GM10248 (cell line): ENCODE results near the gene KNDC1.

ENCODE experiments used
- CTCF ChIA-PET: fragments of 300-600 bp; sonication (Branson Sonifier 250); formaldehyde crosslinking; extraction: SDS; loops from one replicate; lab custom pipeline; 2021; ENCODE audit warnings: antibody characterized with exemption; lab: Yijun Ruan, JAX
- POLR2A ChIA-PET: fragments of 350-650 bp; sonication (Branson Sonifier 250); formaldehyde crosslinking; extraction: SDS; loops from one replicate; lab custom pipeline; 2020; ENCODE audit warnings: antibody characterized with exemption; lab: Yijun Ruan, JAX
- DNase-seq: peaks from one replicate; pipeline ENCODE4 v3.0.0; 2012; ENCODE audit errors: extremely low spot score
- TF ChIP-seq, protein P1 (sequence below): IDR thresholded peaks from 2 replicates; pipeline ENCODE4 v1.5.1; 2012; ENCODE audit warnings: mild to moderate bottlenecking, low read depth; ENCODE audit errors: extremely low read depth, missing control alignments, control extremely low read depth

The KNDC1 gene

DNA sequence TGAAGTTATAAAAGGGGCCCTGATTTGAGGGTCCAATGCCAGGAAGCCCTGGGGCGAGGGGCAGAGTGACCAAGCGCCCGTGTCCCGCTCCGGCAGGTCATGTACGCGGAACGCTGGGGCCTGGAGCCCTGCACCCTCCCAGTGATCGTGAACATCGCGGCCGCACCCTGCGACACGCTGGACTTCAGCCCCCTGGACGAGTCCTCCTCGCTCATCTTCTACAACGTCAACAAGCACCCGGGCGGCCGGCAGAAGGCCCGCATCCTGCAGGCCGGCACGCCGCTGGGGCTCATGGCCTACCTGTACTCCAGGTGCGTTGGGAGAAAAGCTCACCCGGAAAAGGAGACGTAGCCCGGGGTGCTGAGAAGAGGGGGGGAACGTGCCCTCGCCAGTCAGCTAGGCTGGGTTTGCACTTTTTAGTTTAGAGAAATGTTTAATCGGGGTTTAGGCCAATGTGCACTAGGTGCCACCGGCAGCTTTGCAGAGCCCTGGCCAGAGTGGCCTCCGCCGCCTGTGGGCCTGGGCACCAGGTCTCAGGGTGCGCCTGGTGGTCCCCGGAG lies 47.1 kb downstream of the KNDC1 start:
- TF ChIP-seq, protein P1, sequence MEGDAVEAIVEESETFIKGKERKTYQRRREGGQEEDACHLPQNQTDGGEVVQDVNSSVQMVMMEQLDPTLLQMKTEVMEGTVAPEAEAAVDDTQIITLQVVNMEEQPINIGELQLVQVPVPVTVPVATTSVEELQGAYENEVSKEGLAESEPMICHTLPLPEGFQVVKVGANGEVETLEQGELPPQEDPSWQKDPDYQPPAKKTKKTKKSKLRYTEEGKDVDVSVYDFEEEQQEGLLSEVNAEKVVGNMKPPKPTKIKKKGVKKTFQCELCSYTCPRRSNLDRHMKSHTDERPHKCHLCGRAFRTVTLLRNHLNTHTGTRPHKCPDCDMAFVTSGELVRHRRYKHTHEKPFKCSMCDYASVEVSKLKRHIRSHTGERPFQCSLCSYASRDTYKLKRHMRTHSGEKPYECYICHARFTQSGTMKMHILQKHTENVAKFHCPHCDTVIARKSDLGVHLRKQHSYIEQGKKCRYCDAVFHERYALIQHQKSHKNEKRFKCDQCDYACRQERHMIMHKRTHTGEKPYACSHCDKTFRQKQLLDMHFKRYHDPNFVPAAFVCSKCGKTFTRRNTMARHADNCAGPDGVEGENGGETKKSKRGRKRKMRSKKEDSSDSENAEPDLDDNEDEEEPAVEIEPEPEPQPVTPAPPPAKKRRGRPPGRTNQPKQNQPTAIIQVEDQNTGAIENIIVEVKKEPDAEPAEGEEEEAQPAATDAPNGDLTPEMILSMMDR = no peak
- ChIA-PET POLR2A (no interaction called here), CTCF (interaction anchor here (1.8 kb wide), 1 partner anchor 10 kb away, joined by 5 read pairs; no protein-coding TSS in a partner anchor)
- no peak for DNase-seq

DNA sequence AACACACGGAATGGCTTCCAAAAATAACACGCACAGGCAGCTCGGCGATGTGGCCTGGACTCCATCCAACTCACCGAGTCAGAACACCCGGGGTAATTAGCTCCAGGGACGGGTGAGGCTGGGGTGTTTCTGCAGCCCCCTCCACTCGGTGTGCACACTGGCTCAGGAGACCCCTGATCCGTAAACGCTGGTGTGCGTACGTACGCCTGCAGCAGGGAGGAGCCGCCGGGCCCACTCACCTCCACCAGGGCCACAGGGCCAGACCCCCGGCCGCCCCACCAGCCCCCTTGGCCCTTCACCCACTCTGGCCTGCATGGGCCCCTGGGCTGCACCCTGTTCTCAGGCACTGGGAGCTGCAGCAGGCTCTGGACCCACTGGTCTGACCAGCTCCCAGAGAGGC lies 47.6 kb downstream of the KNDC1 start:
- CTCF ChIA-PET = interaction anchor here (1.8 kb wide), 1 partner anchor 11 kb away, joined by 5 read pairs; no protein-coding TSS in a partner anchor
- POLR2A ChIA-PET = no interaction called here
- TF ChIP-seq, protein P1 = no peak
- DNase-seq = no peak

GRCh38 chr10:133208466-133208865 lies 48.4 kb downstream of the KNDC1 start:
- ChIA-PET CTCF (no interaction called here), POLR2A (no interaction called here)
- TF ChIP-seq, protein P1 = no peak
- no peak for DNase-seq

- TF ChIP-seq, protein P1 = no peak
- ChIA-PET POLR2A (no interaction called here), CTCF (no interaction called here)
- DNase-seq = no peak
Observed at GRCh38 chr10:133209117-133209516, 49.1 kb downstream of the KNDC1 start.

DNA sequence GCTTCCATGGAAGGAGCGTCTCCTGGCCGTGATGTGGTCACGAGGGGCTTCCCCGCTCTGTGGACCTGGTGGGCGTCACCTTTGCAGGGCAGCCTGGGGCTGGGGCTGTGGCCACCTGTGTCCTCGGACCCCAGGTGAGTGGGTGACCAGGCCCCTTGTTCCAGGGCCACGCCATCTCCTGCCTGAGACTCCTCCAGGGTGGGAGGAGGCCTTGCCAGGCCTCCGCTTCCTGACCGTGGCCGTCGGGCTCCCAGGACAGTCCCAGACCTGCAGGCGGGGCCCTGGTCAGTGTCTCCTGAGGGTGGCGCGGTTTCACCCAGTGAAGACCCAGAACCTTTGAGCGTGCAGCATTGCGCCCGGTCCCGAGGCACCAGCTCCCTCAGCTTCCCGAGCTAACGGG lies 49.6 kb downstream of the KNDC1 start:
- no peak for DNase-seq
- TF ChIP-seq, protein P1 = no peak
- POLR2A ChIA-PET = no interaction called here
- CTCF ChIA-PET = no interaction called here

- ChIA-PET POLR2A (no interaction called here), CTCF (no interaction called here)
- no peak for DNase-seq
- TF ChIP-seq, protein P1 = no peak
Observed at GRCh38 chr10:133210398-133211140, 50.5 kb downstream of the KNDC1 start.
